GM19395 (cell line): ENCODE measurements around the gene FGFR2.
A peak's percentile ranks its signal among the peaks of the same experiment; 100 is the strongest.

Source experiments
- ATAC-seq: cut with Tn5 transposase; IDR thresholded peaks from one replicate; pipeline ENCODE4 v1.9.1; 2021; ENCODE audit warnings: mild to moderate bottlenecking, moderate library complexity; ENCODE audit not compliant: unreplicated experiment

Gene FGFR2

GRCh38 chr10:121611393-121612159 lies 13.3 kb upstream of the FGFR2 start:
- no peak for ATAC-seq

- ATAC-seq = no peak
Observed at GRCh38 chr10:121610798-121611323, 12.6 kb upstream of the FGFR2 start.

- no peak for ATAC-seq
Observed at GRCh38 chr10:121609426-121610380, 11.5 kb upstream of the FGFR2 start.

DNA sequence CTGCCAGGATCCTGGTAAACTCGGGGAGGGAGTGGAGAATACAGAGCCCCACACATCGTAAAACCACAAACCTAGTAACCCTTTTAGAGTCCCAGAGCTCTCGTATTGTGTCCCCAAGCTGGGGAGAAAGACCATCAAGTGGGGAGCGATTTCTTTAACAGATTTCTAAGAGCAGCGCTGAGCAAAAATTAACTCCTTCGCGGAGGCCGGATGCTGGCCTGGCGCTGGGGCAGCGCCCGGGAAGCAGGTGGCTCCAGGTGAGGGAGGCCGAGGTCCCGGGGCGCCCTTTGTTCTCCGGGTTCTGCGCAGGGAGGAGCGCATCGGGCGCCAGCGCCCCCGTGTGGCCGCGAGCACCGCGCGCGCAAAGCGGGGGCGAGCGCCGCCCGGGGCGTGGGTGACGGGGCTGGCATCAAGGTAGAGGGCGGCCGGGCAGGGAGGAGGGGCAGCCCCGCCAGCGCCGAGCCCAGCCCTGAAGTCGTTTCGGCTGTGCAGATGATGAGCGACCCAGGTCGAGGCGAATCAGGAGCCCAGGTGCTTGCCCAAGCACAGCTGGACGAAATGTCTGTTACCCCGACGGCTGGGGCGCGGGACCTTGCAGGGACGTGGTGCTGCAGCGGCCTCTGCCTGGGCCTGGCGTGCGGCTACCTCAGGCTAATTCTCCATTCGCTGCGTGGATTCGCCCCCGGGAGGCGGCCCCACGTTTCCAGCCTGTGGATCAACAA lies 10.4 kb upstream of the FGFR2 start:
- peak; percentile 70 for ATAC-seq

DNA sequence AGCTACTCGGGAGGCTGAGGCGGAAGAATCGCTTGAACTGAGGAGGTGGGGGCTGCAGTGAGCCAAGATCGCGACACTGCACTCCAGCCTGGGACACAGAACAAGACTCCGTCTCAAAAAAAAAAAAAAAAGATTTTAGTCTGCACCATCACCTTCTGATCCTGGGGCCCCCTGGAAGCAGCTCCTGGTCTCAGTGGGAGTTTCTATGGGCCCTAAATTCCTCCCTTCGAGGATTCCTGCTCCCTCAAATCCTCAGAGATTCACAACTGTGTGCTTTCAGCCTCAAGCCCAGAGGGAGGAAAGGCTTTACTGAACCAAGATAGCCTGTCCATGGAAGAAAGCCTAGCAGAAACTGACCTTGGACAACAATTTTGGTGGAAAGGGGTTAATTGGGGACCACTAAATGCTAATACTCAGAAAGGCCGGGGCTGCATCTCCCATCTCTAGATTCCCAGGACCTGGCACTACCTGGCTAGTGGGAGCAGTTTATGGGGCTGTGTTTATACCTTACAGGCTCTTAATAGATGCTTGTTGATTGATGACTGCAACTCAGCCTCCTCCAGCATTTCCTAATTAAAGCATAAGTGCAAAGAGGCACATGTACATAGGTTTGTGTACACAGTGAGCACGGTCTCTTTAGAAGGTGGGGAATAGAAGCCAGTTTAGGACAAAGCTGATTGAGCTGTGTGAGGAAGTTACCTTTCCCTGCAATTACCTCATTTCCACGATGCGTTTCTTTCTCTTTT lies 9.2 kb upstream of the FGFR2 start:
- ATAC-seq = no peak

- no peak for ATAC-seq
Observed at GRCh38 chr10:121605708-121606107, 7.5 kb upstream of the FGFR2 start.

DNA sequence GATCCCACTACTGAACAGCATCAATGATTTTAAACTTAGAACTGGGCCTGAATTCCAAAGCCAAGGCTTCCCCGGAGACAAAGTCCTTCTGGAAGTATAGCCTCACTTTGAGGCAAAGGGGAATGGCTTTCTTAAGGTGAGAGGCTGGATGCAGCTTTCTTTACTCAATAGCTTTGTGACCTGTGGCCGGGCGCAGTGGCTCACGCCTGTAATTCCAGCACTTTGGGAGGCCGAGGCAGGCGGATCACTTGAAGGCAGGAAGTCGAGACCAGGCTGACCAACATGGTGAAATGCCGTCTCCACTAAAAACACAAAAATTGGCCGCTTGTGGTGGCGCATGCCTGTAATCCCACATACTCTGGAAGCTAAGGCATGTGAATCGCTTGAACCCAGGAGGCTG lies 3.2 kb upstream of the FGFR2 start:
- no peak for ATAC-seq

GRCh38 chr10:121600611-121601010 lies 2.4 kb upstream of the FGFR2 start:
- ATAC-seq = no peak

- no peak for ATAC-seq
Observed at GRCh38 chr10:121599947-121600346, 1.7 kb upstream of the FGFR2 start.

- peak; percentile 16 for ATAC-seq
Observed at GRCh38 chr10:121597504-121598262, 561 bp downstream of the FGFR2 start.

GRCh38 chr10:121596689-121597503 lies 1.3 kb downstream of the FGFR2 start:
- ATAC-seq = no peak

DNA sequence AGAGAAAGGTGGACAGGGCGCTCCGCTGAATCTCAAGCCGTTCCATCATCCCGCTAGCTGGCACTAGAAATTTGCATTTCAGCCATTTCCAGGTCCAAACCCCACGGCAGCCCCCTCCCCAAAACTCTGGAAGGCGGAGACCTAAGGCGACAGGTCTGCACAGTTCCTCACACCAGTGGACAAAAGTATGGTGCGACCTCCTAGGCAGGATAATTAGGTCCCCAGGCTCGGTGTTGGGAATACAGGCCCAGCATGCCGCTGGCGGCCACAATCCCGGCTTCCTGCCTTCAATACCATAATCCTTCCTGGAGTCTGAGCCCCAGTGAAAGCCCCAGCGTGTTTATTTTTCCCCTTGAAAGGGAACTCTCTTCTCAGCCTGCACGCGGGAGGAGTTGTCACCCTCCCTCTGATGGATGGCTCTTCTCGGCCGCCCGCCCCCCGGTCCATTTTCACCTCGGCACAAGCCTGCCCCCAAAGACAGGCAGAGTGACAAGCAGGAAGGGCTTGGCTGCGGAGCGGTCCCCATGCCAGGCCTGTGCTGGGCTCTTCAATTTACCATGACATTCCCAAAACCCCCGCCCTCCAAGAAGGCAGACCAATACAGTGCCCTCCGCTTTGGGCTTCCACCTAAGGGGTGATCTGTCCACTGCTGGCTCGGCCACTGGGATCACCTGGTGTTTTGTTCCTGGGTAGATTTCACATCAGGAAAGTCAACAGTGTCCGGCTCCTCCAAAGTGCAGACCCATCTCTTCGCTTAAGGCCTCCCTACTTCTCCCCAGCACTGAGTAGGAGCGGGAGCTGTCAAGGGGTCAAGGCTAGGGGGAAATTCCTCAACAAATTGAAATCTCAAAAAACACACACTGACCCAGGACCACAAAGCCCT lies 2.2 kb downstream of the FGFR2 start:
- ATAC-seq = no peak

- ATAC-seq = no peak
Observed at GRCh38 chr10:121595351-121595805, 2.9 kb downstream of the FGFR2 start.

GRCh38 chr10:121594623-121595350 lies 3.5 kb downstream of the FGFR2 start:
- ATAC-seq = no peak

DNA sequence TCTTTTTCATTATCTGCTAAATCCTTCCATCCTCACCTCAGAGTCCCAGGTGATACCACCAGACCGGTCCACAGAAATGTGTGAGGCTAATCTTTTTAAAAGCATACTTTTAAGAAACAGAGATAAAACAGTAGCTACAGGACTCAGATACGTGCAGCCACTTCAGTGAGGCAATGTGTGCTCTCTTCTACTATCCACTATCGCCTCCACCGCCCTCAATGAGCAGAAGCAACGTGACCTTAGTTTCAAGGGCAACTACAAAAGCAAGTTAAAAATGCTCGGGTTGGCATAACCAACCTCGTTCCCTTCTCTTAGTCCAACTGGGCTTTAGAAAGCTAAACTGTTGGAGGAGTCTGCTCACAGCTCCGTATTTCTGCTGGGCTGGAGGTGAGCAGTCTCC lies 4.2 kb downstream of the FGFR2 start:
- ATAC-seq = no peak

- no peak for ATAC-seq
Observed at GRCh38 chr10:121593281-121594075, 4.8 kb downstream of the FGFR2 start.
